GM12875 (cell line): Measurements from ENCODE around the gene RNU6-1.

Source experiments
- H3K4me3 ChIP-seq: one replicate; pipeline ENCODE4 v1.5.1; 2011; ENCODE audit warnings: low read depth, low read length, control low read depth
- TF ChIP-seq, protein P1 (sequence below): IDR thresholded peaks from 2 replicates; pipeline ENCODE4 v1.5.1; 2011; ENCODE audit warnings: low read depth, mild to moderate bottlenecking, control low read depth, inconsistent platforms, low read length, moderate library complexity, borderline replicate concordance; ENCODE audit not compliant: insufficient read depth

RNU6-1 gene

DNA sequence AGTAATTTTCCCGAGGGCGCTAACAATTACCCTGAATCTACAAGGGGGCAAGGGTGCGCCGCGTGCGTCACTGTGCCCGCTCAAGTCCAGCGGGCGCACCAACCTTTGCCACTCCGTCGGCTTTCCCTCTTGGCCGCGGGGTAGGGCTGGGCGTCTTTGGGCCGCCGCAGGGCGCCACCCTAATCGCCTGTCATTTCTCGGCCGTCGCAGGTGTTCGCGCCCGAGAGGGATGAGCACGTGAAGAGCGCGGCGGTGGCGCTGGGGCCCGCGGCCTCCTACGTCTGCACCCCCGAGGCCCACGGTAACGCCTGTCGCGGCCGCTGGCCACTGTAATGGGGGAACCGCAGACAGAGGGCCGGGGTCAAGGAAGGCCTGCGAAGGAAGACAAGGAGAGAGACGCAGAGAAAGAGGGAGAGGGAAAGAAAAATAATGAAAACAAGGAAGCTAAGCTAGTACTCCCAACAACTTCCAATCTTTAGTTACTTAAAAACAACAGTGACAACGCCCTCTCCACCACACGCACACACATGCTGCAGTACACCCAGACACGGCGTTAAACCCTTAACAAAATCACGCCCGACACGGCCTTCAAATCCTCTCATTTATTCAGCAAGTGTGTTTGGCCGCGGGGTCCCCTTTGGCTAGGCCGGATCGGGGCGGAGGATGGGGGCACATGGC lies 10.7 kb downstream of the RNU6-1 start:
- TF ChIP-seq, protein P1, sequence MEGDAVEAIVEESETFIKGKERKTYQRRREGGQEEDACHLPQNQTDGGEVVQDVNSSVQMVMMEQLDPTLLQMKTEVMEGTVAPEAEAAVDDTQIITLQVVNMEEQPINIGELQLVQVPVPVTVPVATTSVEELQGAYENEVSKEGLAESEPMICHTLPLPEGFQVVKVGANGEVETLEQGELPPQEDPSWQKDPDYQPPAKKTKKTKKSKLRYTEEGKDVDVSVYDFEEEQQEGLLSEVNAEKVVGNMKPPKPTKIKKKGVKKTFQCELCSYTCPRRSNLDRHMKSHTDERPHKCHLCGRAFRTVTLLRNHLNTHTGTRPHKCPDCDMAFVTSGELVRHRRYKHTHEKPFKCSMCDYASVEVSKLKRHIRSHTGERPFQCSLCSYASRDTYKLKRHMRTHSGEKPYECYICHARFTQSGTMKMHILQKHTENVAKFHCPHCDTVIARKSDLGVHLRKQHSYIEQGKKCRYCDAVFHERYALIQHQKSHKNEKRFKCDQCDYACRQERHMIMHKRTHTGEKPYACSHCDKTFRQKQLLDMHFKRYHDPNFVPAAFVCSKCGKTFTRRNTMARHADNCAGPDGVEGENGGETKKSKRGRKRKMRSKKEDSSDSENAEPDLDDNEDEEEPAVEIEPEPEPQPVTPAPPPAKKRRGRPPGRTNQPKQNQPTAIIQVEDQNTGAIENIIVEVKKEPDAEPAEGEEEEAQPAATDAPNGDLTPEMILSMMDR, result no peak
- no peak overlapping the region for H3K4me3 ChIP-seq

DNA sequence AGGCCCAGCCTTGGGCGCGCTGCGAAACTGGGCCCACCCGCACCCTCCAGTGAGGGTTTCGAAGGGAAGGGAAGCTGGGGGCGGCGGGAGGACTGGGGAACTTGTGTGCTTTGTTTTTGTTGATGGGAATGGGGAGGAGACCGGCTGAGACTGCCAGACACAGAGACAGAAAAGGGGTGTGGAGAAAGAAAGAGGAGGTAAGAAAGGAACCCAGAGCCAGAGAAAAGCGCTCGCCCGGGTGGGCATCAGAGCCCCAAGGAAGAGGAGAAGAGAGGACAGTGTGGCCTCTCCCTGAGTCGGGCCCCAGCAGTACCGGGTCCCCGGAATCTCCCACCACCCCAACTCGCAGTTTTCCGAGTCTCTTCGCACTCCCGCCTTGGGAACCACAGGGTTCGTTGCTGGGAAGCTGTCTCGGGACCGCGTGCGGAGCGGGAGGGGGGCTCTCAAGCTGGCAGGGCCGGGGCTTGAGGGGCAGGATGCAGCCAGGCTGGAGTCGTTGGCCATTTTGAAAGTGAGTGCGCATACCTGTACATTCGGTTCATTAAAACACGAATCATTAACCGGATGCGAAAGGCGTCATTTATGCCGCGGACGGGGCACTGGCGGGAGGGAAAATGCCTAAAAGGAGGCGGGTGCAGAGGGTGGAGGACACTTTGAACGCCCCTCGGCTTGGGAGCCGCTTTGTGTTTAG lies 11.4 kb downstream of the RNU6-1 start:
- TF ChIP-seq, protein P1, result no peak
- H3K4me3 ChIP-seq, result no peak overlapping the region

DNA sequence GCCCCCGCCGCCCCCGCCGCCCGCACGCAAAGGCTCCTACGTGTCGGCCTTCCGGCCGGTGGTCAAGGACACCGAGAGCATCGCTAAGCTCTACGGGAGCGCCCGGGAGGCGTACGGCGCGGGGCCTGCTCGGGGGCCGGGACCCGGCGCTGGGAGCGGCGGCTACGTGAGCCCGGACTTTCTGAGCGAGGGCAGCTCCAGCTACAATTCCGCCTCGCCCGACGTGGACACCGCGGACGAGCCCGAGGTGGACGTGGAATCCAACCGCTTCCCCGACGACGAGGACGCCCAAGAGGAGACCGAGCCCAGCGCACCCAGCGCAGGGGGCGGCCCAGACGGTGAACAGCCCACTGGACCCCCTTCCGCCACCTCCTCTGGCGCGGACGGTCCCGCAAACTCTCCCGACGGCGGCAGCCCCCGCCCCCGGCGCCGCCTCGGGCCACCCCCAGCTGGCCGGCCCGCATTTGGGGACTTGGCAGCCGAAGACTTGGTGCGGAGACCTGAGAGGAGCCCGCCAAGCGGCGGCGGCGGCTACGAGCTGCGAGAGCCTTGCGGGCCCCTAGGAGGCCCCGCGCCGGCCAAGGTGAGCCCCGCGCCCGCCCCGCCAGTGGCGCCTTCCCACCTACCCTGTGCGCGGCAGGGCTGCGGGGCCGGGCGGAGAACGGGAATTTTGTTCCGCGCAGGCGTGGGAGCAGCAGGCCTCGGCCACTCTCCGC lies 12.1 kb downstream of the RNU6-1 start:
- no peak overlapping the region for H3K4me3 ChIP-seq
- TF ChIP-seq, protein P1, result no peak

DNA sequence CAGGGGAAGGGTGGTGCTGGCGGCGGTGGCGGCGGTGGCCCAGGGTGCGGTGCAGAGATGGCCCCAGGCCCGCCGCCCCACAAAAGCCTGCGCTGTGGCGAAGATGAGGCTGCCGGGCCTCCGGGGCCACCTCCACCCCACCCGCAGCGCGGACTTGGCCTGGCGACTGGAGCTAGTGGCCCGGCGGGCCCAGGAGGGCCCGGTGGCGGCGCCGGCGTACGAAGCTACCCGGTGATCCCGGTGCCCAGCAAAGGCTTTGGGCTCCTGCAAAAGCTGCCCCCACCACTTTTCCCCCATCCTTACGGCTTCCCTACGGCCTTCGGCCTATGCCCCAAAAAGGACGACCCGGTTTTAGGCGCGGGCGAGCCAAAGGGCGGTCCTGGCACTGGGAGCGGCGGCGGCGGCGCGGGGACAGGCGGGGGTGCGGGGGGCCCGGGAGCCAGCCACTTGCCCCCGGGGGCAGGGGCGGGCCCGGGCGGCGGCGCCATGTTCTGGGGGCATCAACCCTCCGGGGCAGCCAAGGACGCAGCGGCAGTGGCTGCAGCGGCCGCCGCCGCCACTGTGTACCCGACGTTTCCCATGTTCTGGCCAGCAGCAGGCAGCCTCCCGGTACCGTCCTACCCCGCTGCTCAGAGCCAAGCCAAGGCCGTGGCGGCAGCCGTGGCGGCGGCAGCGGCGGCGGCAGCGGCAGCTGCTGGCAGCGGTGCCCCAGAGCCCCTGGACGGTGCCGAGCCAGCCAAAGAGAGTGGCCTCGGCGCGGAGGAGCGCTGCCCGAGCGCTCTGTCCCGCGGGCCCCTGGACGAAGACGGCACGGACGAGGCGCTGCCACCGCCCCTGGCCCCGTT lies 12.9 kb downstream of the RNU6-1 start:
- H3K4me3 ChIP-seq, result no peak overlapping the region
- TF ChIP-seq, protein P1, result no peak

- no peak overlapping the region for H3K4me3 ChIP-seq
- TF ChIP-seq, protein P1, result no peak
Measured at GRCh38 chr15:67825881-67826716, 13.7 kb downstream of the RNU6-1 start.
